GM13977 (cell line): ENCODE measurements around the gene PLCL1.

ENCODE experiments used
- DNase-seq: peaks from one replicate; pipeline ENCODE4 v3.0.0; 2012; ENCODE audit warnings: low spot score
- in situ Hi-C: fragments of 300-500 bp; cut with MboI; formaldehyde crosslinking; loops from one replicate; pipeline ENCODE4 v1.12.0; 2022; ENCODE audit warnings: low sequenced_read_pairs, low pct_unique_long_range_greater_than_20kb, mixed read lengths, inconsistent platforms; ENCODE audit not compliant: unreplicated experiment
- TF ChIP-seq, protein P1 (sequence below): IDR thresholded peaks from 2 replicates; pipeline ENCODE4 v1.5.1; 2012; ENCODE audit warnings: mild to moderate bottlenecking, control low read depth; ENCODE audit not compliant: insufficient read depth; ENCODE audit errors: extremely low read depth, missing control alignments

PLCL1 gene

DNA sequence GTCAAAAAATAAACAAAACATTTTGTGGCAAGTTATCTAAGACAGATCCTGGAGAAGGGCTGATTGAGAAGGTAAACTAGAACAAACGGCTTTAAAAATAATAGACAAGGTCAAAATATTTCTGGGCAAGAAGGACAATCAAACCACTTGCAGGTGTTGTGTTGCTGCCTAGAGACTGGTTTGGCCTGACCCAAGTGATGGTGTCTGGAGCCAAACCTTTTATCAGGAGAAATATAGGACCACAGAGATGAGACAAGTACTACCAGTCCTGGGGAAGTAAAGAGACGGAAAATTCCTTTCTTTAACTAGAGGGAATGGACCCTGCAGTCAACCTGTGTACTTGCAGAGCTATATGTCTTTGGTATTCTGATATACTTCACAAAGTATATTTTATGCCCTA is 44.2 kb downstream of the PLCL1 start:
- TF ChIP-seq, protein P1, sequence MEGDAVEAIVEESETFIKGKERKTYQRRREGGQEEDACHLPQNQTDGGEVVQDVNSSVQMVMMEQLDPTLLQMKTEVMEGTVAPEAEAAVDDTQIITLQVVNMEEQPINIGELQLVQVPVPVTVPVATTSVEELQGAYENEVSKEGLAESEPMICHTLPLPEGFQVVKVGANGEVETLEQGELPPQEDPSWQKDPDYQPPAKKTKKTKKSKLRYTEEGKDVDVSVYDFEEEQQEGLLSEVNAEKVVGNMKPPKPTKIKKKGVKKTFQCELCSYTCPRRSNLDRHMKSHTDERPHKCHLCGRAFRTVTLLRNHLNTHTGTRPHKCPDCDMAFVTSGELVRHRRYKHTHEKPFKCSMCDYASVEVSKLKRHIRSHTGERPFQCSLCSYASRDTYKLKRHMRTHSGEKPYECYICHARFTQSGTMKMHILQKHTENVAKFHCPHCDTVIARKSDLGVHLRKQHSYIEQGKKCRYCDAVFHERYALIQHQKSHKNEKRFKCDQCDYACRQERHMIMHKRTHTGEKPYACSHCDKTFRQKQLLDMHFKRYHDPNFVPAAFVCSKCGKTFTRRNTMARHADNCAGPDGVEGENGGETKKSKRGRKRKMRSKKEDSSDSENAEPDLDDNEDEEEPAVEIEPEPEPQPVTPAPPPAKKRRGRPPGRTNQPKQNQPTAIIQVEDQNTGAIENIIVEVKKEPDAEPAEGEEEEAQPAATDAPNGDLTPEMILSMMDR = no peak
- in situ Hi-C loops = no loop called here
- DNase-seq = no peak

DNA sequence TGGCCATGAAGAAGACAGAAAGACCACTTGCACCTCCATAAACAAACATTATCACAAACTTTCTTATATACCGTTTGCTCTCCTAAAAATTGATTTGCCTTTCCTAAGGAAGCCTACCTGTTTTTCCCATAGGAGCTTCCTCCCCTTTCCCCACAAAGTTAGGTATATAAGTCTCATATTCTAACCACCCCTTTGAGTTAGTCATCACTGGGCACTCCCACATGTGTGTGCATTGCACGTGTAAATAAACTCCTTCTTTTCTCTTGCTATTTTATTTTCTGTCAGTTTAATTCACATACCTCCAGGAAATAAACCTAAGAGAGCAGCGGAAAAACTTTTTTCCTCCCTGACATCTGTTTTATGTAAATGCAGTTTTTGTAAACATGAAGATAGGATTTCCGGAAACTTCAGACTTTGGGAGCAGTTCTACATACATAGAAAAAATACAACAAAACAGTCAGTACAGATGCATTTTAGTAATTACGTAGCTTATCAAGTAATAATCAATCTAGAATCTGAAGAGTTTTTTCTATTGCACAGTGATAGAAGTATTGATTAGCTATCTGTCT is 46.6 kb downstream of the PLCL1 start:
- no peak for DNase-seq
- in situ Hi-C loops = no loop called here
- TF ChIP-seq, protein P1 = no peak

DNA sequence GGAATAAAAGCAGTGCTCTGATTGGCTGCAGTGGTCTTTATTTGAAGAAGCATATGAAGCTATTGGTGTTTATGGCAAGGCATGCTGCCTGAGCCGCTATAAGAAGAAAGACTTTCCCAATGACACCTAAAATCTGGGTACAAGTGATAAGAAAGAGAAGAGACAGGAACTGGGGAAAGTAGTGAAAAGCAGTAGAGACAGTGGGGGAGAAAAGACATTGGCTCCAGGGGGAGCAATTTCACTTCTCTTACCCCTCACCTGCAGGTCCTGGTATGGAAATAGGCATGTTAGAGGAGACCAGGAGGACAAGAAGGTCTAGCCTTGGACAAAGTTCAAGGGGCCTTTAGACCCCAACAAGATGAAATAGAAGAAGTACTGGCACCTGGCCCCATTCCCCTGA is 47.1 kb downstream of the PLCL1 start:
- TF ChIP-seq, protein P1 = peak; percentile 49
- DNase-seq = peak; percentile 10
- in situ Hi-C loops = no loop called here

DNA sequence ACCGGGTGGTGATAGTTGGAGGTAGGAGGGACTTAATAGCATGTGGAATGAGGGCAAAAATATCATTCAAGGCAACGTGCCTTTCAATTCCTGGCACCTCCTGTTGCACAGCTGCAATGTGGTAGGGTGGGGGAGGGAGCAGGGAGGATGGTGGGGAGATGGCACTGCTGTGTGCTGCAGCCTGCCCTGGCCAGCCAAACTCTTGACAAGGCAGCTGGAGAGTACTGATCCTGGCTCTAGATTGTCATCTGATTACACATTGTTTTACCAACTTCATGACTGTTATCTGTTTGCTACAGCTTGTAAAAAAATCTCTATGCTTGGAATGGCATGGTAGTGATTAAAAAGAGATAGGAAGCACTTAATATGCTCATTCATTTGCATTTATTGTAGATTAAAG is 47.7 kb downstream of the PLCL1 start:
- in situ Hi-C loops = no loop called here
- DNase-seq = no peak
- TF ChIP-seq, protein P1 = no peak

DNA sequence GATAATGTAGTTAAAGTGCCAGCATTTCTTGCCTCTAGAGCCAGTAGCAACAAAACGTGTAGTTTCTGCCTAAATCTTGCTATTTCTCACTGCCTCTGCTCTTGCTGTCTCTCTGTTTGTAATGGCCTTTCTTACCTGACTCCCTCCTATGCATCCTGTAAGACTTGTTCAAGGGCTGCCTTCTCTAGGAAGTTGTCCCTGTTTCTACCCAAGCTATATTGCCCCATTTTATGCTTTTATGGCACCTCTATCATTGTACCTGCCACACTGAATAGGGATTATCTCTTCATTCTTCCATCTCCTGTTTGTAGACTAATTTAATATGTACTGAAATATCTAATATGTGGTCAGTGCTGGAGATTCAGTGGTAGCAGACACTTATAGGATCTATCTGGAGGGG is 49.2 kb downstream of the PLCL1 start:
- TF ChIP-seq, protein P1 = no peak
- in situ Hi-C loops = no loop called here
- DNase-seq = no peak

DNA sequence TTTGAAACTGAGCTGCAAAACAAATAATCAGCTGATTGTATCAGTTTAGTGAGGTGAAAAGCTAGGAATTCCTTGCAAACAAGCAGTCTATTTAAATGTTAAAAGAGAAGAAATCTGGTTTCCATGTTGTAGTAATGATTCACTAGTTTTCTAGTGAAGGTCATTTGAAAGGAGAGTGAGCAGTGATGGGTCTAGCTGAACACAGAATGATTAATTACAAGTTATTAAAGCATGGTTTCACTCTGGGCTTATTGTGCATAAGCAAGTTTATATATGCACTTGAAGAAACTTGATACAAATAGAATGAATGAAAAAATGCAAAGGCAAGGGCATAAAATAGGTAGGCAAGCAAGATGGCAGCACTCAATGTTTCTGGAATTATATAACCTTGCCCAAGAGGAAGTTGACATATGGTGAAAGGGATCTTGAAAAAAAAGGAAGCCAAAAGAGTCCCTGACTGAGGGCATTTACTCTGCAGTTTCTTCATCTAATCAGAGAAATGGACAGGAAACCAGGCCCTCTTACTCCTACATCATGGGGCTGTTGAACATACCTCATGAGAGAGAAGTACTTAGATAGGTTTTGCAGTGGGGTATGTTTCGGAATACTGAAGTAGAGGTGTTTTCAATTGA is 53.2 kb downstream of the PLCL1 start:
- no peak for DNase-seq
- TF ChIP-seq, protein P1 = no peak
- in situ Hi-C loops = no loop called here
